ENCODE data around the gene OR9Q1. TPM values are rescaled to one million over a fixed set of nuclear protein-coding genes. Genes with fewer than 3 reads are reported as not detected.

OR9Q1 gene
- total RNA-seq = not detected
- polyA plus RNA-seq (2013, experiment 1 of 2) = not detected
- polyA plus RNA-seq (2013, experiment 2 of 2) = not detected
- 0 to 0.08 (median 0) reads per million in 172 experiments for total RNA-seq

- Mint-ChIP-seq H3K4me1 (ENCODE audit: low read depth) (no peaks in the 10 kb centered on the region), H3K9me3 (no peaks in the 10 kb centered on the region), H3K4me3 (no peak within 1 kb of the TSS), H3K27me3 (peaks cover 2% of the 10 kb centered on the region), H3K27ac (no peak within 1 kb of the TSS), H3K36me3 (ENCODE audit: low read depth) (no peaks in the 10 kb centered on the region)
- Histone ChIP-seq H3K4me3 (ENCODE audit: low read length) (no peak within 1 kb of the TSS), H3K27me3 (ENCODE audit: control insufficient read depth in 1 of 2, insufficient read depth in 2 of 2, low read length in 2 of 2) (no peaks in the 10 kb centered on the region), H3K9me3 (ENCODE audit: control insufficient read depth in 1 of 2, insufficient read depth in 1 of 2, low read length in 2 of 2) (no peaks in the 10 kb centered on the region), H3K4me1 (ENCODE audit: insufficient read depth, low read length) (no peaks in the 10 kb centered on the region), H3K27ac (ENCODE audit: low read depth in 1 of 2, low read length in 2 of 2) (no peak within 1 kb of the TSS), H3K36me3 (ENCODE audit: insufficient read depth, low read length) (no peaks in the 10 kb centered on the region)
- intact Hi-C loops (cut with DNase I, micrococcal nuclease) = no loop called here
- CTCF ChIA-PET = no interaction called here
- DNase-seq (no peak), ATAC-seq (ENCODE audit: poor library complexity) (no peak)
- TF ChIP-seq CTCF (IDR thresholded peaks at IDR 0.05) = no peak
- POLR2A ChIA-PET = no interaction called here
These were observed at the start of gene OR9Q1 for GRCh38 chr11:58023435-58023931. Gene OR9Q1, plus strand, starts transcription at chr11:58023881. Its CDS starts 155,564 bp downstream, at chr11:58179445.

- Mint-ChIP-seq H3K36me3 (ENCODE audit: low read depth) (no peaks in the 10 kb centered on the region), H3K4me3 (no peak overlapping the region), H3K9me3 (no peaks in the 10 kb centered on the region), H3K27ac (no peak overlapping the region), H3K27me3 (peaks cover 29% of the 10 kb centered on the region), H3K4me1 (ENCODE audit: low read depth) (no peaks in the 10 kb centered on the region)
- Histone ChIP-seq H3K4me1 (ENCODE audit: insufficient read depth, low read length) (no peaks in the 10 kb centered on the region), H3K27ac (ENCODE audit: low read depth in 1 of 2, low read length in 2 of 2) (no peak overlapping the region), H3K4me3 (ENCODE audit: low read length) (no peak overlapping the region), H3K9me3 (ENCODE audit: control insufficient read depth in 1 of 2, insufficient read depth in 1 of 2, low read length in 2 of 2) (no peaks in the 10 kb centered on the region), H3K27me3 (ENCODE audit: control insufficient read depth in 1 of 2, insufficient read depth in 2 of 2, low read length in 2 of 2) (no peaks in the 10 kb centered on the region), H3K36me3 (ENCODE audit: insufficient read depth, low read length) (no peaks in the 10 kb centered on the region)
- intact Hi-C loops (cut with DNase I, micrococcal nuclease) = no loop called here
- no peak for TF ChIP-seq CTCF (IDR thresholded peaks at IDR 0.05)
- ChIA-PET POLR2A (no interaction called here), CTCF (no interaction called here)
- no peak for DNase-seq
- no peak for ATAC-seq (ENCODE audit: poor library complexity)
These were observed 49.5 kb upstream of the OR9Q1 start for GRCh38 chr11:57974132-57974531.

GRCh38 chr11:57974848-57975601 lies 48.7 kb upstream of the OR9Q1 start:
- no peak overlapping the region for H3K4me3 ChIP-seq (ENCODE audit: low read length)
- no peaks in the 10 kb centered on the region for H3K9me3 Mint-ChIP-seq
- no peak overlapping the region for H3K4me3 Mint-ChIP-seq
- H3K36me3 Mint-ChIP-seq (ENCODE audit: low read depth) = no peaks in the 10 kb centered on the region
- ATAC-seq (ENCODE audit: poor library complexity) (no peak), DNase-seq (no peak)
- no peaks in the 10 kb centered on the region for H3K9me3 ChIP-seq (ENCODE audit: control insufficient read depth in 1 of 2, insufficient read depth in 1 of 2, low read length in 2 of 2)
- no peaks in the 10 kb centered on the region for H3K4me1 Mint-ChIP-seq (ENCODE audit: low read depth)
- no peak for TF ChIP-seq CTCF (IDR thresholded peaks at IDR 0.05)
- ChIA-PET POLR2A (no interaction called here), CTCF (no interaction called here)
- H3K27ac ChIP-seq (ENCODE audit: low read depth in 1 of 2, low read length in 2 of 2) = no peak overlapping the region
- H3K36me3 ChIP-seq (ENCODE audit: insufficient read depth, low read length) = no peaks in the 10 kb centered on the region
- H3K27me3 Mint-ChIP-seq = peaks cover 29% of the 10 kb centered on the region
- intact Hi-C loops (cut with DNase I, micrococcal nuclease) = no loop called here
- no peaks in the 10 kb centered on the region for H3K4me1 ChIP-seq (ENCODE audit: insufficient read depth, low read length)
- H3K27me3 ChIP-seq (ENCODE audit: control insufficient read depth in 1 of 2, insufficient read depth in 2 of 2, low read length in 2 of 2) = no peaks in the 10 kb centered on the region
- H3K27ac Mint-ChIP-seq = no peak overlapping the region

Measured in CD4-positive, alpha-beta T cell (primary cell).